Chondrocyte (in vitro differentiated cells): Measurements from ENCODE around the gene TNIK. TPM values are rescaled to one million over a fixed set of nuclear protein-coding genes. Genes with fewer than 3 reads are reported as not detected.

Experiments
- DNase-seq: peaks from one replicate; pipeline ENCODE4 v3.0.0; 2021; ENCODE audit warnings: mixed read lengths, low spot score
- H3K27ac Mint-ChIP-seq: one replicate; pipeline ENCODE4 v1.8.0; 2021; ENCODE audit warnings: mild to moderate bottlenecking, moderate library complexity, mixed read lengths; ENCODE audit not compliant: unreplicated experiment
- H3K27me3 Mint-ChIP-seq: 2 replicates; pipeline ENCODE4 v1.8.0; 2021; ENCODE audit warnings: low read depth, mixed read lengths
- H3K36me3 Mint-ChIP-seq: 2 replicates; pipeline ENCODE4 v1.8.0; 2021; ENCODE audit warnings: low read depth, mixed read lengths
- H3K4me1 Mint-ChIP-seq: 2 replicates; pipeline ENCODE4 v1.8.0; 2021; ENCODE audit warnings: low read depth, mild to moderate bottlenecking, mixed read lengths
- H3K4me3 Mint-ChIP-seq: one replicate; pipeline ENCODE4 v1.8.0; 2021; ENCODE audit warnings: mild to moderate bottlenecking, moderate library complexity, mixed read lengths; ENCODE audit not compliant: unreplicated experiment
- H3K9me3 Mint-ChIP-seq: 2 replicates; pipeline ENCODE4 v1.8.0; 2021; ENCODE audit warnings: low read depth, mixed read lengths
- CTCF ChIP-seq: fragments of 200-600 bp; sonication (generic); IDR thresholded peaks from 2 replicates; pipeline ENCODE4 v1.5.0; 2021; ENCODE audit warnings: antibody characterized with exemption, mild to moderate bottlenecking, moderate library complexity
- total RNA-seq: library from RNA; stranded (reverse); gene quantifications from 3 replicates; pipeline ENCODE4 v1.2.1, GENCODE V29; 2021

The TNIK gene
- total RNA-seq, 1 donor from 2014 or later, result 17.5 TPM

DNA sequence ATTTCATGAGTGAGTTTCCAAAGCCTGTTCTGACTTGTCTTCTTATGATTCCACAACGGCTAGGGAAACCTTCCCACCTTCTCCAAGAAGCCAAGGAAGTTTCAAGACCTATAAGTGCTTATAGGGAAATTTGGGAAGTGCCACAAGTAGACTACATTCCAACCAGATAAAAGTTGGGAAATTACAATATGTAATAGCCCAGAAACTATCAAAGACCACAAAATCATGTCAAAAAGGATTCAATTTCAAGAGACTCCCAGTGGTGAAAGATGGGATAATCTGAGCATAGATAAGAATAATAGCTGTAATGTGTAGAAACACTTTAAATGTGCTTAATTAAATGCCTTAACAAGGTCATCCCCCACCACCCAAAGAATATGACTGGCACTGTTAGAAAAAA, 264.5 kb downstream of the TNIK start:
- H3K27ac Mint-ChIP-seq, result no peak overlapping the region
- H3K9me3 Mint-ChIP-seq, result peaks cover 3% of the 10 kb centered on the region
- TF ChIP-seq CTCF, result peak; percentile 59
- no peak for DNase-seq
- no peak overlapping the region for H3K4me3 Mint-ChIP-seq
- no peaks in the 10 kb centered on the region for H3K27me3 Mint-ChIP-seq
- H3K36me3 Mint-ChIP-seq, result no peaks in the 10 kb centered on the region
- H3K4me1 Mint-ChIP-seq, result peaks cover 45% of the 10 kb centered on the region

GRCh38 chr3:171194965-171195364, 265.2 kb downstream of the TNIK start:
- no peaks in the 10 kb centered on the region for H3K27me3 Mint-ChIP-seq
- H3K27ac Mint-ChIP-seq, result no peak overlapping the region
- H3K4me1 Mint-ChIP-seq, result peaks cover 40% of the 10 kb centered on the region
- DNase-seq, result no peak
- no peak overlapping the region for H3K4me3 Mint-ChIP-seq
- TF ChIP-seq CTCF, result no peak
- no peaks in the 10 kb centered on the region for H3K36me3 Mint-ChIP-seq
- peaks cover 3% of the 10 kb centered on the region for H3K9me3 Mint-ChIP-seq

DNA sequence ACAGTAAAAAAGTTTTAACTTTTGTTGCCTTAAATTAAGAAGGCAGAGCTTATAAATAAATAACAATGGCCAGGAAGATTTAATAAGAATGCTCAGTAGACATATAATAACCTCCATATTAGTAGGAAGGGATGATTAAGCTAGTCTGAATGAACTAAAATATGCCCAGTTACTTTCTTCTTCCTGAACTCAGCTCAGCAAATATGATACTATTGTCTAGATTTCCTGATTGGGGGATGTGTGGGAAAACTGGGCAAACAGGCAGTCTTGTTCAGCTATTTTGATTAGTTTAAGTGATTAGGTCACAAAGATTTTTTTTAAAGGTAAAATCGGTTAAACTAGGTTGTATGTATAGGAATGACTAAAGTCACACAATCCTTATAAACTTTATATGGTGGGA, 266.5 kb downstream of the TNIK start:
- no peak for TF ChIP-seq CTCF
- Mint-ChIP-seq H3K36me3 (peaks cover 6% of the 10 kb centered on the region), H3K4me3 (no peak overlapping the region), H3K27me3 (no peaks in the 10 kb centered on the region), H3K4me1 (peaks cover 32% of the 10 kb centered on the region), H3K27ac (no peak overlapping the region), H3K9me3 (peaks cover 3% of the 10 kb centered on the region)
- DNase-seq, result no peak

DNA sequence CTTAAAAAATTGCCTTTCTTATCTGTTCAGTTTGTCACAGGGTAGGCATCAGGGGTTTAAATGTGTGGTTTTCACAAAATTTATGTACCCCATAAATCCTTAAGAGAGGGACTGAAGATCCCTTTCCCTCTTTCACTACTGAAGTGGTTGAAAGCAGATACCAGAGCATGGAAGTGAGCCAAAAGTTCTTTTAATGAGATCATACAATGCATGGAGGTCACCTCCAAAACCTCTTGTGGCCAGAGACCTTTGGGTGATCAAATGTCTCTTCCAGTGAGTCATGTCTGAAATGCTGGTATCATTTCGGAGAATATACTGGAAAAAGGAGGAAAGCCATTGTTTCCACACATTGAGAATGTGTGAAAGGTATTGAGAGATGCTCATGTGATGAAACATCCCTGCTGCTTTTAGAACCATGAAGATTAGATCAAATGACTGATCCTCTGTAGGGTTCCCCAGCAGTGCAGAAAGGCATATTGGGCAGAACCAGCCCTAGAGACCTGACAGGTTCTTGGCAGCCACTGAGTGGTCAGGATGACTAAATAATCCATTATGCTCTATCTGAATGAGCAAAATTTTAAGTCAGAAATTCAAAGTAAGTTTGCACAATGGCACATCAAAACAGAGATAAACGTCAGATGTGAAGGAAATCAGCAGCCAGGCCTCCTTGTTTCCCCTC, 267.9 kb downstream of the TNIK start:
- Mint-ChIP-seq H3K9me3 (peaks cover under 1% of the 10 kb centered on the region), H3K4me3 (no peak overlapping the region), H3K27ac (peak overlapping the region; percentile 32), H3K4me1 (peaks cover 28% of the 10 kb centered on the region), H3K36me3 (peaks cover 6% of the 10 kb centered on the region), H3K27me3 (no peaks in the 10 kb centered on the region)
- DNase-seq, result no peak
- no peak for TF ChIP-seq CTCF

DNA sequence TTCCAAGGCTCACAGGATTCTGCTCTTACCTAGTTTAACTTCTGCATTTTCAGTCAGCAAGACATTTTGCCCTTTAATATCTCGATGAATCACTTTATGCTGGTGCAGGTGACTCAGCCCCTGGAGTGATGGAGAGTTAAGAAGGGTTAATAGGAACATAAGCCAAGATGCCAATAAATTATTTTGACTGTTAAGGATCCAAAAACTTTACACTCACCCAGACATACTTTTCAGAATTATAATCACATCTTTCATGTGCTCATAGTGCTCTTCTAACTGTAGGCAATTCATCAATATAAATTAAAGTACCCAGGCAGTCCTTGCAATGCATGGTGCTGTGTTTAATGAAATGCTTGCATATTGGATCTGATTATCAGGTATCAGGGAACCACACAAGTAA, 269.5 kb downstream of the TNIK start:
- Mint-ChIP-seq H3K4me1 (peaks cover 43% of the 10 kb centered on the region), H3K27ac (no peak overlapping the region), H3K27me3 (no peaks in the 10 kb centered on the region), H3K36me3 (peaks cover 6% of the 10 kb centered on the region), H3K9me3 (no peaks in the 10 kb centered on the region), H3K4me3 (no peak overlapping the region)
- no peak for DNase-seq
- TF ChIP-seq CTCF, result no peak
